Esophagus squamous epithelium (tissue), 4 donors: ENCODE results near the gene OGFOD2.

Experiments used
- POLR2A ChIP-seq, 4 donors: fragments of 450-650 bp; IDR thresholded peaks; one replicate each; pipeline ENCODE4 v1.6.1; 2017; ENCODE audit warnings: antibody characterized with exemption in 4 of 4, mild to moderate bottlenecking in 4 of 4, moderate library complexity in 3 of 4
- TF ChIP-seq, protein P1 (sequence below), 6 experiments: fragments of 450-650 bp in 4 of 6; fragments of 200-600 bp in 2 of 6; sonication (generic) in 2 of 6; IDR thresholded peaks; one replicate each; pipeline ENCODE4 v1.5.1; 2016 to 2019; ENCODE audit warnings: antibody characterized with exemption in 6 of 6, mild to moderate bottlenecking in 4 of 6, moderate library complexity in 4 of 6

DNA sequence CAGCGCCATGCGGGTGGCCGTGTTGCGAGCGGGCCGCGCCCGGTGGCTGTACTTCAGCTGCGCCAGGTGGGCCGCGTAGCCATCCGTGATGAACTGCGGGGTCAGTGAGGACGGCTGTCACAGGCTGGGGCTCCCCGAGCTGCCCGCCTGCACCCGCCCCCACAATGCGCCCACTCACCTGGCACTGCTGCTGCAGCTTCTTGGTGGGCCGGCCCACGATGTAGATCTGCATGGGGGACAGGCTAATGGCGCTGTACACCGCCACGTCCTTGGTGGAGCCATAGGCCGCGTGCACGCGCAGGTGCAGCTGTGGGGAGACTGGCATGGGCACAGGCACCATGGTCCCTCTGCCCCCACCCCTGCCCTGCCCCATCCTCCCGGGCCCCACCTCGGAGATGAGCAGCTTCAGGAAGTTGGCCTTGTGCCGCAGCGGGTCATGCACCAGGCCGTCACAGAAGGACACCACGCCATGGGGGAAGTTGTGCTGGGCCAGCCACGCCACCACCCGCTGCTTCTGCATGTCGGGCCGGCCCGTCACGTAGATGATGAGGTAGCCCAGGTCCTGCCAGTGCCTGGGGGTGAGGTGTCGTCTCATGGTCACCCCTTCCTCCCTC is 11.3 kb downstream of the OGFOD2 start:
- TF ChIP-seq, protein P1, sequence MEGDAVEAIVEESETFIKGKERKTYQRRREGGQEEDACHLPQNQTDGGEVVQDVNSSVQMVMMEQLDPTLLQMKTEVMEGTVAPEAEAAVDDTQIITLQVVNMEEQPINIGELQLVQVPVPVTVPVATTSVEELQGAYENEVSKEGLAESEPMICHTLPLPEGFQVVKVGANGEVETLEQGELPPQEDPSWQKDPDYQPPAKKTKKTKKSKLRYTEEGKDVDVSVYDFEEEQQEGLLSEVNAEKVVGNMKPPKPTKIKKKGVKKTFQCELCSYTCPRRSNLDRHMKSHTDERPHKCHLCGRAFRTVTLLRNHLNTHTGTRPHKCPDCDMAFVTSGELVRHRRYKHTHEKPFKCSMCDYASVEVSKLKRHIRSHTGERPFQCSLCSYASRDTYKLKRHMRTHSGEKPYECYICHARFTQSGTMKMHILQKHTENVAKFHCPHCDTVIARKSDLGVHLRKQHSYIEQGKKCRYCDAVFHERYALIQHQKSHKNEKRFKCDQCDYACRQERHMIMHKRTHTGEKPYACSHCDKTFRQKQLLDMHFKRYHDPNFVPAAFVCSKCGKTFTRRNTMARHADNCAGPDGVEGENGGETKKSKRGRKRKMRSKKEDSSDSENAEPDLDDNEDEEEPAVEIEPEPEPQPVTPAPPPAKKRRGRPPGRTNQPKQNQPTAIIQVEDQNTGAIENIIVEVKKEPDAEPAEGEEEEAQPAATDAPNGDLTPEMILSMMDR (IDR thresholded peaks at IDR 0.05): no peak
- TF ChIP-seq POLR2A (IDR thresholded peaks at IDR 0.05): no peak
